ENCODE data around the gene GIPC1.

DNA sequence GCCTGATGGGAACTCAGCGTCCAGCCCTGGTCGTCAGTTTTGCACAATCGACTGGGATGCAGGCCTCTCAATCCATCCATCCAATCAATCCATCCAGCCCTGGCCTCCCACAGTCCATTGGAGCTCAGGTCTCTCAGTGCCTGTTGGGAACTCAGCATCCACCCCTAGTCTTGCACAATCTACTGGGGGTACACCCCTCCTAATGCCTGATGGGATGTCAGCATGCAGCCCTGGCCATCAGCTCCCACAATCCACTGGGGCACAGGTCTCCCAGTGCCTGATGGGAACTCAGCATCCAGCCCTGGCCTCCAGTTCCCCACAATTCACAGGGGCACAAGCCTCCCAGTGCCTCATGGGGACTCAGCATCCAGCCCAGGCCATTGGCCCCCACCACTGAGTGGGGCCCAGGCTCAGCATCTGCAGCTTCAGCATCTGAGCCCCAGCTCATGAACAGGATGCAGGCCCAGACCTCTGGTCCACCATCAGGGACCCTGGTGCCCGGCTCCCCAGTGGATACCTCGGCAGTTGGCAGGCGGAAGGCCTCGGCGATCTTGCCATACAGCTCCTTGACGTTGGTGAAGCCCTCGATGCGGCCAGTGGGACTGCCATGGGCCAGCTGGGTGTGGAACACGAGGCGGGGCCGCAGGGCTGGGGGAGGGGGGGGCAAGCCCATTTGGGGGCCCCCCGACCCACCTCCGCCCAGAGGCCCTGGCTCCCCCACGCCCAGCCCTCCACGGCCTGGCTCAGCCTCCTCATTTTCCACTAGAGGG lies 13.6 kb downstream of the GIPC1 start:
- no peak for TF ChIP-seq FOSL1 (IDR thresholded peaks at IDR 0.05; ENCODE audit: low read depth)
- TF ChIP-seq CTCF (IDR thresholded peaks at IDR 0.05 in 2 of 3, conservative IDR thresholded peaks at IDR 0.05 in 1 of 3; ENCODE audit: borderline replicate concordance in 1 of 3, insufficient read depth in 1 of 3, low read depth in 2 of 3, low read length in 2 of 3): no peak
- TF ChIP-seq, protein P1, sequence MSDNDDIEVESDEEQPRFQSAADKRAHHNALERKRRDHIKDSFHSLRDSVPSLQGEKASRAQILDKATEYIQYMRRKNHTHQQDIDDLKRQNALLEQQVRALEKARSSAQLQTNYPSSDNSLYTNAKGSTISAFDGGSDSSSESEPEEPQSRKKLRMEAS (IDR thresholded peaks at IDR 0.05): no peak
- no peak for TF ChIP-seq POLR2AphosphoS5 (IDR thresholded peaks at IDR 0.05; ENCODE audit: low read depth, low read length)
- TF ChIP-seq SIN3A (IDR thresholded peaks at IDR 0.05; ENCODE audit: low read depth): no peak
- no peak for TF ChIP-seq EZH2 (IDR thresholded peaks at IDR 0.05)
- no peak for TF ChIP-seq EZH2phosphoT487 (IDR thresholded peaks at IDR 0.05; ENCODE audit: borderline replicate concordance)
- TF ChIP-seq YY1 (IDR thresholded peaks at IDR 0.05; ENCODE audit: extremely low read depth, insufficient replicate concordance, low read depth, low read length): no peak

All from HCT116 (cell line).